Subcutaneous abdominal adipose tissue (tissue), 5 donors: ENCODE data around the gene FARS2.
"Not testable (repeated sequence)": the region's sequence is repeated elsewhere in the genome, so short reads cannot be mapped to it uniquely, and the experiment has no call there.

ENCODE experiments used
- H3K27ac ChIP-seq: one replicate; pipeline ENCODE4 v1.7.0; 2013; ENCODE audit warnings: low read depth, mild to moderate bottlenecking, inconsistent platforms, low read length, moderate library complexity
- H3K27me3 ChIP-seq, 5 donors: one replicate each; pipeline ENCODE4 v1.7.0; 2013; ENCODE audit warnings: low read length in 5 of 5, inconsistent platforms in 1 of 5; ENCODE audit not compliant: control insufficient read depth in 5 of 5, insufficient read depth in 4 of 5
- H3K36me3 ChIP-seq, 5 donors: one replicate each; pipeline ENCODE4 v1.7.0; 2013; ENCODE audit warnings: low read length in 5 of 5; ENCODE audit not compliant: control insufficient read depth in 5 of 5, insufficient read depth in 5 of 5
- H3K4me1 ChIP-seq, 5 donors: one replicate each; pipeline ENCODE4 v1.7.0; 2013; ENCODE audit warnings: low read length in 5 of 5, mild to moderate bottlenecking in 3 of 5, moderate library complexity in 1 of 5; ENCODE audit not compliant: control insufficient read depth in 5 of 5, insufficient read depth in 5 of 5
- H3K4me3 ChIP-seq, 5 donors: one replicate each; pipeline ENCODE4 v1.7.0; 2013; ENCODE audit warnings: low read length in 5 of 5, low read depth in 1 of 5
- H3K9ac ChIP-seq, 5 donors: one replicate each; pipeline ENCODE4 v1.7.0; 2013; ENCODE audit warnings: low read length in 5 of 5, mild to moderate bottlenecking in 4 of 5, moderate library complexity in 3 of 5
- H3K9me3 ChIP-seq, 5 donors: one replicate each; pipeline ENCODE4 v1.7.0; 2013; ENCODE audit warnings: low read length in 5 of 5; ENCODE audit not compliant: control insufficient read depth in 5 of 5
- donor health status: healthy.
- donor health status: healthy.
- donor health status: healthy.
- donor health status: healthy.
- donor health status: healthy.

The FARS2 gene

DNA sequence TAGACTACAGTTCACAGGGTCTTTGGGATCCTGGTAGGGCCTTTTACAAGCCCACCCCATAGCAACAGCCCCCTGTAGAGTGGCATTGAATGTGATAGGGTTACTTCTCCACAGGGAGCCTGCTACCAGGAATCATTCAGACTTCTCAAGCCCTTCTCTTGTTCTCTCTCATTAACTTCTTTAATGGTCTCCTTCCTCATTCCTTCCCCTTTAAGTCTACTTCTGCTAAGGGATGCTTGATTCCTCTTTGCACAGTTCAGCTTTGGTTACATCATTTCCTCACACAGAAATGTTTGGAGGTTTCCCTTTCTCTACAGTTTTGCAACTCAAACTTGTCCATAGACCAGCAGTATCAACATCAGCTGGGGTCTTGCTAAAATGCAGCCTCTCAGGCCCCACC is 437.8 kb downstream of the FARS2 start:
- H3K9me3 ChIP-seq, H3K4me3 ChIP-seq, H3K9ac ChIP-seq, H3K27me3 ChIP-seq, H3K27ac ChIP-seq, H3K4me1 ChIP-seq, H3K36me3 ChIP-seq: not testable (repeated sequence)

DNA sequence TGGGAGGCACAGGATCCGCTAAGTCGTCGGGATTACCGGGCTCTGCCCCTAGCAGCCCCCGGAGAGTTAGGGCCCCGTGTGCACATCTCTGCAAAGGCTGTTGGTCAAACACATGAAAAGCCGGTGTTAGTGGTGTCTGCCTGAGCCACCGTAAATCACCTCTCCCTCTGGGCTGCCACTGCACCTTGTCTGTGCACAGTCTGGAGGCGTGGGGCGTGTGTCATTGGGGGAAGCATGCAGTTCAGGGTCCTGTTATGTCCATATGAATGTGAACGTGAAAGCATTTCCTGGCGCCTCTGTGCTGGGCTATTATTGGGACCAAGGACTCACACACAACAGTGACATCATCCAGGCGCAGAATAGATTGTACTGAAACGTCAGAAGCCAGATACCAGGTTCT is 439.9 kb downstream of the FARS2 start:
- H3K9me3 ChIP-seq = peaks cover 0 to 3% (median 0%) of the 10 kb centered on the region in 5 donors
- H3K36me3 ChIP-seq = no peaks in the 10 kb centered on the region
- H3K4me3 ChIP-seq = no peak overlapping the region
- no peak overlapping the region for H3K27ac ChIP-seq
- H3K27me3 ChIP-seq = no peaks in the 10 kb centered on the region
- peaks cover 0 to 4% (median 0%) of the 10 kb centered on the region in 5 donors for H3K4me1 ChIP-seq
- no peak overlapping the region for H3K9ac ChIP-seq

DNA sequence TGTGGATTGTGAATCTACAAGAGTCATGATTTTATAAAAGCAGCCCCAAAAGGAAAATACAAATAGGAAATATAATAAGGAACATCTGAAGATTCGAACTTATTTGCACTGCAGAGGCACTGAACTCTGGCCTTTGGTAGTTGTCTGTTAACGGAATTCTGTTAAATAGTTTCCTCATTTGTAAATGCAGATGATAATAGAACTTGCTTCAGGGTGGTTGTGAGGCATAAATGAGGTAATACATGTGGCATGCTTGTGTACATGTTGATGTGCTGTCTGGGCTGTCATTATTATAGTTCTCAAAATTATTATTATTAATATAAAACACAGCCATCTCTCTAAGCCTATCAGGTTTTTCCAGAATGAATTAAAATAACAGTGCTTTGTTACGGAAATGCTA is 443.4 kb downstream of the FARS2 start:
- H3K9me3 ChIP-seq = peaks cover 0 to 3% (median 0%) of the 10 kb centered on the region in 5 donors
- H3K27me3 ChIP-seq = no peaks in the 10 kb centered on the region
- no peak overlapping the region for H3K9ac ChIP-seq
- no peak overlapping the region for H3K27ac ChIP-seq
- H3K36me3 ChIP-seq = no peaks in the 10 kb centered on the region
- H3K4me3 ChIP-seq = no peak overlapping the region
- H3K4me1 ChIP-seq = no peaks in the 10 kb centered on the region

DNA sequence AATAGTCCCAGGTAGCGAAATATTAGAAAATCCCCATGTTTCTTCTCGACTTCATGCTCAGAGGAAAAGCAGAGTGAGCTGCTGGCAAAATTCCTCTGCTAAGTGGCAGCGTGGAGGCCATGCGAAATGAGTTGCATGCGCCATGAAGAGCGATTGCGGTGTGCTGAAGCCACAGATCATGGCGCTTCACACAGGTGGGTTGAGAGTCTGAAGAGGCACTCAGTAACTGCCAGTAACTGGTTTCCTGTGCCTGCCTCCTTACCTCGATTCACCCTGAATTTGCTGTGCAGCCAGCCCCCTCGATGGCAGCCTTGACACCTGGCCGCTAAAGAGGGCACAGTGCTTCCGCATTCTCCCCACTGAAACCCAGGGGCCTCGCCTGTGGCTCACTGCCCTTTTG is 443.9 kb downstream of the FARS2 start:
- Histone ChIP-seq H3K9ac (no peak overlapping the region), H3K27ac (no peak overlapping the region), H3K4me1 (no peaks in the 10 kb centered on the region), H3K4me3 (no peak overlapping the region), H3K36me3 (no peaks in the 10 kb centered on the region), H3K9me3 (peaks cover 0 to 3% (median 0%) of the 10 kb centered on the region in 5 donors), H3K27me3 (no peaks in the 10 kb centered on the region)

DNA sequence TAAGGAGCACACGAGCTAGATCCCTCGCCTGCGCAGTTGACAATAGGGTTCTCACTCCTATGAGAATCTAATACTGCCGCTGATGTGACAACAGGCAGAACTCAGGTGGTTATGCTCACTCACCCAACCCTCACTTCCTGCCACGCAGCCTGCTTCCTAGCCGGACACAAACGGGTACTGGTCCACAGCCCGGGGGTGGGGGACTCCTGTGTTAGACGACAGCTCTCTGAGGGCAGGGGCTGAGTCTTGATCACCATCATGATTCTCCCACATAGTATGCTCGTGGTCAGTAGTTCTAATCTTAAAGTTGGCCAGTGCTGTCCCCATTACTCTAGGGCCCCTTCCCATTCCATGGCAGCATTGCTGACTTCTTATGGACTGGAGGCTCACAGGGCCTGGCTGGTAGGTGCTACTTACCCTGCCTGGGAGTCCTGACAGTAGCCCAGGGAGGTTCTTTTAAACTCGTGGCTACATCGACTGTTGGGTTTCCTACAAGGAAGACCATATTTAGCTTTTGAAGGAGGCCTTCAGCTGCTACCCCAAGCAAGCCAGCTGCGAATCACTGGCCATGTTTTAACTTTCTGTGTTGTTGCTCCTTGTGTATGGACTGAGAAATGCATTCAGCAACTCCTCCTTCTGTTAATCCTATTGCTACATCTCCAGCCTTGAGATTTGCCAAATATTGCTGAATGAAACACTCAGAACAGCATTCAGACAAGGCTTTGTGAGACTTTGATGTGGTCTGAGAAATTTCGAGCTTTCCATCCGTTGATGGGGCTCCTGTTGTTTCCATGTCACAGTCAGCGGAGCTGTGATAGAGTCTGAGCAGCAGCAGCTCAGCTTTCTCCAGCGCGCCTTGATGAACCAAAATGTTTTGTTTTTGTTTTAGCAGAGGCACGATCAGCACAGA is 445.1 kb downstream of the FARS2 start:
- Histone ChIP-seq H3K27me3 (no peaks in the 10 kb centered on the region), H3K4me1 (no peaks in the 10 kb centered on the region), H3K4me3 (no peak overlapping the region), H3K9ac (no peak overlapping the region), H3K36me3 (no peaks in the 10 kb centered on the region), H3K9me3 (peaks cover 0 to 3% (median 0%) of the 10 kb centered on the region in 5 donors), H3K27ac (no peak overlapping the region)

DNA sequence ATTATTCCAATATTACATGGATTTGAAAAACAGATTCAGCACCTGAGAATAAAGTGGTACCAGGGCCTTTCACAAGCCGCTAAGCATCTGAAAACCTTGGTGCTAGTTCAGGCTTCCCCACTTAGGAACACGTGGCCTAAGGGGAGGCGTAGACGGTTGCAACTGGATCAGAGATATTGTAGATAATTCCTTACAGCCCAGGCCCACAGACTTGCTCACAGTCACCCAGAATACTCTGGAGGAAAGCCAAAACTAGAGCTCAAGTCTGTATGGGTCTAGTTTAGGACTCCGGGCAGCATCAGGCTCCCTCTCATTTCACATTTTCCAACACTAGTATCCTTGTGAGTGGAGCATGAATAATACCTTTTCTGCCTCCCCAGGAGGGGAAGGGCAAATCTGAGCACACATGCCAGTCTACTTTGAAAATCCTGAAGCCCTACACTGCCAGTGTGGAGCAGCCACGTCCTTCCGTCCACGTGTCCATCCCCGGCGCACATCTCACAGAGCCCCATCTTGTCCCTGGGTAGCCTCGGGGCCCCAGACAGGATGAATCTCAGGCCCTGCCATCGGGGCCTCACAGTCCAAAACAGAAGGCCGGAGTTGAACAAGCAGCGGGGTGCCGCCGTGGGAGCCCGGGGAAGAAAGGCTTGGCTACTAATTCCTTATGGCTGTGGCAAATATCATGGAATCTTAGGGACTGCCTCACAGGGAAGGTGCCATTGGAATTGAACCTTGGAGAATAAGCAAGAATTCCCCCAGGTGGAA is 446.1 kb downstream of the FARS2 start:
- Histone ChIP-seq H3K9me3 (peaks cover 0 to 3% (median 0%) of the 10 kb centered on the region in 5 donors), H3K27ac (no peak overlapping the region), H3K4me3 (no peak overlapping the region), H3K36me3 (no peaks in the 10 kb centered on the region), H3K4me1 (no peaks in the 10 kb centered on the region), H3K9ac (no peak overlapping the region), H3K27me3 (no peaks in the 10 kb centered on the region)

DNA sequence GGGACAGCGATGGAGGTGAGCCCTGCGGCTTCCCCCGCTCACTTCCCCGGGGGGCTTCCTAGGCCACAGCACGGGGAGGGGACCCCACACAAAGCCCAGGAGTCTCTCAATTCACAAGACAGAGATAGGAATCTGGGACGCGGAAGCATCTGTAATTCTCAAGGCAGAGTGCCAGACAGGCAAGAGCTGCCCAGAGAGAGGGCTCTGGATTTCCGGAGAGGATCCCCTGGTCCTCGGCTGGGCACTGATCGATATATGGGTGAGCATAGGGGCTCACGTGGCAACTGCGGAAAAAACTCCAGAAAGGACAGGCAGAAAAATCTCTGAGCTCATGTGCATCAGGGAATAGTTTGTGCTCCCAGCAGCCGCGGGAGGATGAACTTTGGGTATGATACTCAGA is 449.2 kb downstream of the FARS2 start:
- Histone ChIP-seq H3K9ac (no peak overlapping the region), H3K4me1 (no peaks in the 10 kb centered on the region), H3K4me3 (no peak overlapping the region), H3K27ac (no peak overlapping the region), H3K9me3 (no peaks in the 10 kb centered on the region), H3K27me3 (no peaks in the 10 kb centered on the region), H3K36me3 (no peaks in the 10 kb centered on the region)

DNA sequence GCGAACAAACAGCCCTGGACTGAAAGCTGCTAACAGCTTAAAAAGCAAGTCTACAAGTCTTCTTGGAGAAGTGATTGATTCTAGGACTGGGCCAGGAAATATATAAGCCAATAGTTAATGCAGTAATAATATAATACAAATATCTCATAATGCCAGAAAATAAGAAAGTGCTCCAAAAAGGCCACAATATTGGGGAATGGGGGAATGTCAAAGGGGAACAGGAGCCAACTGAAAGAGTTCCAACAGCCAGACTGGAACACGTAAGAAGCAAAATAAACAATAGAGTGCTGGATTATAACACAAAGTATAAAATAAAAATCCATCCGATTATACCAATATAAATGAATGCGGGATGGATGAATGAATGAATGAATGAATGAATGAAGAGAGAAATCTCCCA is 449.6 kb downstream of the FARS2 start:
- H3K4me1 ChIP-seq = no peaks in the 10 kb centered on the region
- no peak overlapping the region for H3K9ac ChIP-seq
- H3K27me3 ChIP-seq = no peaks in the 10 kb centered on the region
- no peaks in the 10 kb centered on the region for H3K36me3 ChIP-seq
- no peaks in the 10 kb centered on the region for H3K9me3 ChIP-seq
- no peak overlapping the region for H3K27ac ChIP-seq
- H3K4me3 ChIP-seq = no peak overlapping the region

DNA sequence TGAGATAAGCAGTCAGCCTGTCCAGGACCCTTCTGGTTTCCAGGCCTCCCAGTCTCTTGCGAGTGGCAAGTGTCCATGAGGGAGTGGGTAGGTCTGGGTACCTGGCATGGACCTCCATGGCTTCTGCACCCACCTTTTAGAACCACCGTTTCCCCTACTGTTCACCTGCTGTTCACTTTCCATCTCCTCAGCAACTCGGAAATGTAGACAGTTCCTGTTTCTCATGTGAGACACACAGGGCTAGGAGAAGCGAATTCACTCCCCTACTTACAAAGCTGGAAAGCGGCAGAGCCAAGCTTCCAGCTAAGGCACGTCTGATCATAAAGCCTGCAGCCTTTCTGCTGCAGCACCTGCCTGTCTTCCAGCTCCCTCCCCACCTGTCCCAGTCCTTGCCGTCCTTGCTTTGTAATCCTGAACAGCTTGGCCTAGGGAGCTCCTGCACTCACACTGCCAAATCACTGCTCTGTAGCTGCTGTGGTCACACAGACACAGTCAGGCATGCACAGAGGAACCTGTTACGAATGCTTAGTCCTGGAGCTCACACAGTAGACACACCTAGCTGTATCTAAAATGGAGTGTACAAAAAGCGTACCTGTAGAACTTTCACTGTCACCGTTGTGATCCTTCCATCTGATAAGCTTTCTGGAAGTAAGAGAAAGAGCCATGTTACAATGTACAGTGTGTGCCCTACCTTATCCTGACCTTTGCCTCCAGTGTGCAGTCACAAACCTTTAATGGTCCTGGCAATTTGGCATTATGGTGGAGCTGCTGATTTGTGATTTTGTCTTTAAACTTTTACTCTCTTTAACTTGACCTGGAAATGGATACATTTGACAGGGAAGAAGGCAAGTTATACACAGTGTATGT is 451.3 kb downstream of the FARS2 start:
- Histone ChIP-seq H3K9ac (no peak overlapping the region), H3K4me1 (no peaks in the 10 kb centered on the region), H3K27me3 (no peaks in the 10 kb centered on the region), H3K36me3 (no peaks in the 10 kb centered on the region), H3K27ac (no peak overlapping the region), H3K9me3 (peaks cover 0 to 12% (median 9%) of the 10 kb centered on the region in 5 donors), H3K4me3 (no peak overlapping the region)
